A673 (cell line): Measurements from ENCODE around the gene CATSPER4. TPM values are rescaled to one million over a fixed set of nuclear protein-coding genes. Genes with fewer than 3 reads are reported as not detected.

Experiments used
- BruUV-seq: library from RNA; stranded (reverse); fragments of 400-500 nt; replicated peaks from 2 replicates; lab custom pipeline; 2021; lab: Mats Ljungman, UMichigan
- CTCF ChIA-PET: fragments of 300-600 bp; sonication (Branson Sonifier 250); formaldehyde crosslinking; loops from one replicate; lab custom pipeline; 2022; ENCODE audit warnings: antibody characterized with exemption; lab: Charles Lee
- POLR2A ChIA-PET: fragments of 300-600 bp; sonication (Branson Sonifier 250); formaldehyde crosslinking; loops from one replicate; lab custom pipeline; 2022; ENCODE audit warnings: antibody characterized with exemption; ENCODE audit not compliant: low non-redundant PET; lab: Charles Lee
- DNase-seq: peaks from one replicate; pipeline ENCODE4 v3.0.0-alpha.2; 2015; ENCODE audit warnings: low spot score
- H3K27ac ChIP-seq: fragments of 200-600 bp; sonication (generic); 2 replicates; pipeline ENCODE4 v1.5.1; 2016; ENCODE audit warnings: mixed run types, low read depth, mild to moderate bottlenecking, mixed read lengths, antibody characterized with exemption, low read length; ENCODE audit not compliant: poor library complexity, severe bottlenecking
- H3K27me3 ChIP-seq: fragments of 200-600 bp; sonication (generic); replicated peaks from 2 replicates; pipeline ENCODE4 v1.6.1; 2017; ENCODE audit warnings: mixed run types, low read depth, mild to moderate bottlenecking, mixed read lengths, antibody characterized with exemption, low read length; ENCODE audit not compliant: insufficient read depth, poor library complexity
- H3K36me3 ChIP-seq: fragments of 200-600 bp; sonication (generic); 2 replicates; pipeline ENCODE4 v1.6.1; 2016; ENCODE audit warnings: mixed run types, mild to moderate bottlenecking, mixed read lengths, antibody characterized with exemption, low read length; ENCODE audit not compliant: insufficient read depth, poor library complexity, severe bottlenecking
- H3K4me1 ChIP-seq: fragments of 200-600 bp; sonication (generic); 2 replicates; pipeline ENCODE4 v1.6.1; 2017; ENCODE audit warnings: mixed run types, mild to moderate bottlenecking, mixed read lengths, antibody characterized with exemption, low read length; ENCODE audit not compliant: insufficient read depth, poor library complexity, severe bottlenecking
- H3K4me3 ChIP-seq: fragments of 200-600 bp; sonication (generic); 2 replicates; pipeline ENCODE4 v1.5.1; 2016; ENCODE audit warnings: low read depth, mixed run types, mild to moderate bottlenecking, mixed read lengths, low read length; ENCODE audit not compliant: poor library complexity, severe bottlenecking
- H3K9me3 ChIP-seq: fragments of 200-600 bp; sonication (generic); 2 replicates; pipeline ENCODE4 v1.6.1; 2016; ENCODE audit warnings: mixed run types, low read depth, mild to moderate bottlenecking, mixed read lengths, antibody characterized with exemption, low read length; ENCODE audit not compliant: poor library complexity, severe bottlenecking
- EZH2 ChIP-seq: fragments of 200-600 bp; sonication (generic); IDR thresholded peaks from 2 replicates; pipeline ENCODE4 v1.6.1; 2017; ENCODE audit warnings: borderline replicate concordance, low read depth, mild to moderate bottlenecking, mixed read lengths, antibody characterized with exemption, low read length; ENCODE audit not compliant: poor library complexity, severe bottlenecking
- intact Hi-C: fragments of 100-400 bp; cut with micrococcal nuclease; formaldehyde crosslinking; loops from one replicate; pipeline ENCODE4 v1.10.0; 2022; ENCODE audit not compliant: unreplicated experiment
- total RNA-seq: library from RNA; stranded (reverse); gene quantifications from 2 replicates; pipeline ENCODE4 v1.2.3, GENCODE V29; 2021
- TF ChIP-seq, protein P1 (sequence below): fragments of 300-800, 200-600 bp; sonication (generic); conservative IDR thresholded peaks from 2 replicates; pipeline ENCODE4 v1.5.1; 2017; ENCODE audit warnings: low read depth, mild to moderate bottlenecking, antibody characterized with exemption, low read length, moderate library complexity, mixed read lengths

CATSPER4 gene
- total RNA-seq, 1 experiment from 2014 or later: not detected

DNA sequence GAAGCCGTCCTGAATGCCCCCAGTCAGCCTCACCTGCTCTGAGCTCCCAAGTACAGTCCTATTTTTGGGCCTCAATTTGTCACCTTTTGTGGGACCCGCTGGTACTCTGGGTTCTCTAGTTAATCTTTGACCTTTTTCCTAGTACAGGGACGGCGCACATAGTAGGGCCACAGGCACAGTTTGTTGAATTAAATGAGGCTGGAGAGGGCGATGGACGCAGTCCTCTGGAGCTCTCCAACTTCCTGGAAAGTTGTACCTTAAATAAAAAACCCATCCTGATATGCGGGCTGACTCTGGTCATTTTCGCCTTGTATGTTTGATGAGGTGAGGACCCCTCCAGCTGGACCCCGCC is 26.7 kb upstream of the CATSPER4 start:
- Histone ChIP-seq H3K27me3 (no peaks in the 10 kb centered on the region), H3K4me1 (peaks cover 21% of the 10 kb centered on the region), H3K36me3 (no peaks in the 10 kb centered on the region), H3K27ac (no peak overlapping the region), H3K9me3 (no peaks in the 10 kb centered on the region), H3K4me3 (peak overlapping the region; percentile 51)
- no peak for DNase-seq
- POLR2A ChIA-PET: no interaction called here
- no TSS peak for BruUV-seq
- intact Hi-C loops: loop anchor here (1.0 kb wide), 1 partner anchor 58 kb away; no protein-coding TSS in a partner anchor
- CTCF ChIA-PET: no interaction called here
- TF ChIP-seq, protein P1, sequence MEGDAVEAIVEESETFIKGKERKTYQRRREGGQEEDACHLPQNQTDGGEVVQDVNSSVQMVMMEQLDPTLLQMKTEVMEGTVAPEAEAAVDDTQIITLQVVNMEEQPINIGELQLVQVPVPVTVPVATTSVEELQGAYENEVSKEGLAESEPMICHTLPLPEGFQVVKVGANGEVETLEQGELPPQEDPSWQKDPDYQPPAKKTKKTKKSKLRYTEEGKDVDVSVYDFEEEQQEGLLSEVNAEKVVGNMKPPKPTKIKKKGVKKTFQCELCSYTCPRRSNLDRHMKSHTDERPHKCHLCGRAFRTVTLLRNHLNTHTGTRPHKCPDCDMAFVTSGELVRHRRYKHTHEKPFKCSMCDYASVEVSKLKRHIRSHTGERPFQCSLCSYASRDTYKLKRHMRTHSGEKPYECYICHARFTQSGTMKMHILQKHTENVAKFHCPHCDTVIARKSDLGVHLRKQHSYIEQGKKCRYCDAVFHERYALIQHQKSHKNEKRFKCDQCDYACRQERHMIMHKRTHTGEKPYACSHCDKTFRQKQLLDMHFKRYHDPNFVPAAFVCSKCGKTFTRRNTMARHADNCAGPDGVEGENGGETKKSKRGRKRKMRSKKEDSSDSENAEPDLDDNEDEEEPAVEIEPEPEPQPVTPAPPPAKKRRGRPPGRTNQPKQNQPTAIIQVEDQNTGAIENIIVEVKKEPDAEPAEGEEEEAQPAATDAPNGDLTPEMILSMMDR: no peak
- no peak for TF ChIP-seq EZH2

DNA sequence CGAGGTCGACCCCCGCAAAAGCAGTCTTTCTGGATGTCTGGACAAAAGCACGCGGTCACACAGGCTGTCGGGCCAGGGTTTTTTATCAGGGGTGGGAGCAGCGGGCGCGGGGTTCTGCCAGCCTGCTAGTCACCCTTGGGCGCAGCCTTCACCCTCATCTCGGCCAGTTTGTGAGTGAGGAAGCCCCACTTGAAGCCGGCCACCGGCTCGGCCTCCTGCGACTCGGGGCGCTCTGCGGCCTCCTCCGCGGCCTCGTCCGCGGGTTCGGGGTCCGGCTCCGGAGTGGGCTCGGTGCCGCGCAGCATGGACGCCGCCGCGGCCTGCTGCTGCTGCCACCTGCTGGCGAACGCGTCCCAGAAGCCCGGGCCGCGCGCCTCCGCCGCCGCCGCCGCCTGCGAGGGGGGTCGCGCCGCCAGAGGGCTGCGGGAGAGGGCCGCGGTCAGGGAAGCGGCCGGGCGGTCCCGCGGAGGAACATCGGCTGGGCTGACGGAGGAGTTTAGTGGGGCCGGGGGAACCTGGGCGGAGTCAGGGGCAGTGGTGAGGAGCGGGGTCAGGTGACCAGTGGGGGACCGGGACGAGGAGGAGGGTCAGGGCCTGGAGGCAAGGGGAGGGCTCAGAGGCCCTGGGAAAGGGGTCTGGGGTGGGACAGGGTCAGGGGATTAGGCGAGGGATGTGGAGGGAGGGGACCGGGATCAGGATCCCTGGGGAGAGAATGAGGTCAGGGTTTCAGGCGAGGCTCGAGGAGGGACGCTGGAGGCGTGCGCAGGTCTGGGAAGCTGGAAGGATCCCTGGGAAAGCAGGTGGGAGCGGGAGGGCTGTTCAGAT is 26.2 kb upstream of the CATSPER4 start:
- H3K4me1 ChIP-seq: peaks cover 27% of the 10 kb centered on the region
- CTCF ChIA-PET: interaction anchor here (0.6 kb wide), 1 partner anchor 156 kb away, joined by 10 read pairs; no protein-coding TSS in a partner anchor
- peak; percentile 62 for DNase-seq

More for the DNA sequence above, 26.2 kb upstream of the CATSPER4 start:
- POLR2A ChIA-PET: no interaction called here
- TF ChIP-seq EZH2: no peak
- TF ChIP-seq, protein P1: peak; percentile 60; the same call in 1 of the 2 replicates
- no peaks in the 10 kb centered on the region for H3K36me3 ChIP-seq
- H3K4me3 ChIP-seq: peak overlapping the region; percentile 51
- intact Hi-C loops: loop anchor here (1.0 kb wide), 1 partner anchor 59 kb away; no protein-coding TSS in a partner anchor
- H3K27me3 ChIP-seq: no peaks in the 10 kb centered on the region
- peak overlapping the region; percentile 54 for H3K27ac ChIP-seq
- BruUV-seq: no TSS peak
- no peaks in the 10 kb centered on the region for H3K9me3 ChIP-seq
